Measurements from ENCODE around the gene ZNF583.
A peak's percentile ranks its signal among the peaks of the same experiment; 100 is the strongest.

The ZNF583 gene

GRCh38 chr19:56403261-56403660 lies 871 bp upstream of the ZNF583 start:
- no peak for TF ChIP-seq CTCF (IDR thresholded peaks at IDR 0.05; ENCODE audit: insufficient read depth, low read depth, low read length, missing control alignments)
- DNase-seq (ENCODE audit: low read depth), result peak; percentile 27

GRCh38 chr19:56404705-56405056 lies 549 bp downstream of the ZNF583 start:
- H3K4me3 ChIP-seq (ENCODE audit: low read depth, low read length), result peak overlapping the region; percentile 75
- no peak for TF ChIP-seq CTCF (IDR thresholded peaks at IDR 0.05; ENCODE audit: insufficient read depth, low read depth, low read length, missing control alignments)
- DNase-seq (ENCODE audit: low read depth), result no peak

More at GRCh38 chr19:56403261-56403660, 871 bp upstream of the ZNF583 start:
- peak overlapping the region; percentile 75 for H3K4me3 ChIP-seq (ENCODE audit: low read depth, low read length)

GRCh38 chr19:56405062-56405461 lies 930 bp downstream of the ZNF583 start:
- no peak overlapping the region for H3K4me3 ChIP-seq (ENCODE audit: low read depth, low read length)
- no peak for TF ChIP-seq CTCF (IDR thresholded peaks at IDR 0.05; ENCODE audit: insufficient read depth, low read depth, low read length, missing control alignments)
- no peak for DNase-seq (ENCODE audit: low read depth)

GRCh38 chr19:56423276-56423984 lies 19.3 kb downstream of the ZNF583 start:
- no peak for DNase-seq (ENCODE audit: low read depth)
- H3K4me3 ChIP-seq (ENCODE audit: low read depth, low read length), result no peak overlapping the region
- no peak for TF ChIP-seq CTCF (IDR thresholded peaks at IDR 0.05; ENCODE audit: insufficient read depth, low read depth, low read length, missing control alignments)

GRCh38 chr19:56423985-56424353 lies 19.8 kb downstream of the ZNF583 start:
- no peak for TF ChIP-seq CTCF (IDR thresholded peaks at IDR 0.05; ENCODE audit: insufficient read depth, low read depth, low read length, missing control alignments)
- no peak for DNase-seq (ENCODE audit: low read depth)
- H3K4me3 ChIP-seq (ENCODE audit: low read depth, low read length), result no peak overlapping the region

GRCh38 chr19:56441206-56441792 lies 37.2 kb downstream of the ZNF583 start:
- no peak for DNase-seq (ENCODE audit: low read depth)
- TF ChIP-seq CTCF (IDR thresholded peaks at IDR 0.05; ENCODE audit: insufficient read depth, low read depth, low read length, missing control alignments), result no peak

GRCh38 chr19:56474308-56474707 lies 70.2 kb downstream of the ZNF583 start:
- no peak for DNase-seq (ENCODE audit: low read depth)

More at GRCh38 chr19:56441206-56441792, 37.2 kb downstream of the ZNF583 start:
- H3K4me3 ChIP-seq (ENCODE audit: low read depth, low read length), result no peak overlapping the region

More at GRCh38 chr19:56474308-56474707, 70.2 kb downstream of the ZNF583 start:
- no peak overlapping the region for H3K4me3 ChIP-seq (ENCODE audit: low read depth, low read length)
- TF ChIP-seq CTCF (IDR thresholded peaks at IDR 0.05; ENCODE audit: insufficient read depth, low read depth, low read length, missing control alignments), result no peak
